Right lobe of liver (tissue), 6 donors: ENCODE measurements around the gene P2RY8. TPM values are rescaled to one million over a fixed set of nuclear protein-coding genes. Genes with fewer than 3 reads are reported as not detected.

Experiments used
- ATAC-seq, 4 donors: fragments of 200-7000 bp; cut with Tn5 transposase; one replicate each; pipeline ENCODE4 v1.9.1; 2020; ENCODE audit warnings: mild to moderate bottlenecking in 4 of 4, moderate library complexity in 4 of 4
- DNase-seq, 3 donors: peaks; one replicate each; pipeline ENCODE4 v3.0.0-alpha.2; 2020
- H3K27ac ChIP-seq, 3 donors: fragments of 200-600 bp; one replicate each; pipeline ENCODE4 v1.8.0; 2022
- H3K27me3 ChIP-seq, 2 donors: fragments of 200-600 bp; one replicate each; pipeline ENCODE4 v1.8.0; 2022
- H3K36me3 ChIP-seq, 4 donors: fragments of 200-600 bp; sonication (generic) in 1 of 4; one replicate each; pipeline versions ENCODE4 v1.5.1 to v1.8.0; 2017 to 2022; ENCODE audit warnings: control low read depth in 1 of 4
- H3K4me1 ChIP-seq, 4 donors: fragments of 200-600 bp; sonication (generic) in 1 of 4; one replicate each; pipeline versions ENCODE4 v1.5.1 to v1.8.0; 2017 to 2022; ENCODE audit warnings: control low read depth in 1 of 4
- H3K4me3 ChIP-seq, 3 donors: fragments of 200-600 bp; one replicate each; pipeline ENCODE4 v1.8.0; 2022
- H3K9me3 ChIP-seq, 4 donors: fragments of 200-600 bp; sonication (generic) in 1 of 4; one replicate each; pipeline versions ENCODE4 v1.5.1 to v1.8.0; 2017 to 2022; ENCODE audit warnings: control low read depth in 1 of 4
- CTCF ChIP-seq, 4 donors: fragments of 200-600 bp in 3 of 4; fragments of 450-650 bp in 1 of 4; IDR thresholded peaks; one replicate each; pipeline versions ENCODE4 v1.5.1 to v1.8.0; 2016 to 2022; ENCODE audit warnings: antibody characterized with exemption in 4 of 4, mild to moderate bottlenecking in 2 of 4
- POLR2A ChIP-seq: fragments of 450-650 bp; IDR thresholded peaks from one replicate; pipeline ENCODE4 v1.6.1; 2017; ENCODE audit warnings: antibody characterized with exemption, mild to moderate bottlenecking
- WGBS: methylation state at CpG from one replicate; pipeline ENCODE4 v1.1.6; 2018; ENCODE audit warnings: low coverage, low lambda C conversion rate; ENCODE audit not compliant: insufficient coverage; ENCODE audit errors: missing lambda C conversion rate; 5-methylcytosine and 5-hydroxymethylcytosine counted together
- intact Hi-C, 2 donors: fragments of 100-400 bp; cut with DNase I; formaldehyde crosslinking; loops; one replicate each; pipeline versions ENCODE4 v1.11.2 to v1.14.1; 2022
- total RNA-seq, 6 experiments: library from RNA; depleted of rRNA in 2 of 6; stranded (reverse); fragments of >200 nt in 2 of 6; fragmentation: NEBNext Ultra II Directional in 3 of 6; extraction: Animal tissue kit (Norgen Biotek cat#: 25700) in 3 of 6; gene quantifications; one replicate each; pipeline versions ENCODE4 v1.1.0 to v1.2.4, GENCODE V29; 2016 to 2023
- donor health status: DM: no; HTN: yes; CAD: no.
- donor health status: DM: no; HTN: no; CAD: no.
- donor health status: DM: no; HTN: no; CAD: no.
- donor health status: DM: no; HTN: yes; CAD: no.
- donor health status: DM: no; HTN: yes; CAD: no.

Gene P2RY8
- total RNA-seq, 6 experiments from 2014 or later, result 0.37 to 0.87 (median 0.73) TPM

GRCh38 chrX:1466971-1467561 lies 69.9 kb downstream of the P2RY8 start:
- Histone ChIP-seq H3K9me3 (no peaks in the 10 kb centered on the region), H3K4me3 (no peak overlapping the region), H3K27me3 (no peaks in the 10 kb centered on the region), H3K36me3 (no peaks in the 10 kb centered on the region), H3K27ac (no peak overlapping the region), H3K4me1 (no peaks in the 10 kb centered on the region)
- DNase-seq (peak in 1 of 3 donors; percentile 41), ATAC-seq (peak in 2 of 4 donors; percentile 7 to 32)
- intact Hi-C loops, result no loop called here
- TF ChIP-seq POLR2A (no peak), CTCF (IDR thresholded peaks at IDR 0.05) (no peak)
- WGBS, result 24% methylated on average over 16 of the region's 20 CpGs

GRCh38 chrX:1466232-1466661 lies 70.7 kb downstream of the P2RY8 start:
- H3K9me3 ChIP-seq, result no peaks in the 10 kb centered on the region
- H3K4me3 ChIP-seq, result no peak overlapping the region
- intact Hi-C loops, result no loop called here
- H3K27ac ChIP-seq, result no peak overlapping the region
- DNase-seq (no peak), ATAC-seq (no peak)
- TF ChIP-seq CTCF (IDR thresholded peaks at IDR 0.05), result no peak
- no peak for TF ChIP-seq POLR2A
- H3K4me1 ChIP-seq, result no peaks in the 10 kb centered on the region
- H3K36me3 ChIP-seq, result no peaks in the 10 kb centered on the region
- no peaks in the 10 kb centered on the region for H3K27me3 ChIP-seq
- no CpG with 5 or more reads among the region's 36 CpGs for WGBS

GRCh38 chrX:1465286-1466231 lies 71.4 kb downstream of the P2RY8 start:
- H3K4me3 ChIP-seq, result no peak overlapping the region
- 13% methylated on average over 11 of the region's 75 CpGs for WGBS
- H3K4me1 ChIP-seq, result no peaks in the 10 kb centered on the region
- intact Hi-C loops, result no loop called here
- DNase-seq, result peak in 1 of 3 donors; percentile 40
- H3K36me3 ChIP-seq, result no peaks in the 10 kb centered on the region
- H3K9me3 ChIP-seq, result no peaks in the 10 kb centered on the region
- no peak for ATAC-seq
- no peaks in the 10 kb centered on the region for H3K27me3 ChIP-seq
- no peak overlapping the region for H3K27ac ChIP-seq
- no peak for TF ChIP-seq CTCF (IDR thresholded peaks at IDR 0.05)
- no peak for TF ChIP-seq POLR2A

DNA sequence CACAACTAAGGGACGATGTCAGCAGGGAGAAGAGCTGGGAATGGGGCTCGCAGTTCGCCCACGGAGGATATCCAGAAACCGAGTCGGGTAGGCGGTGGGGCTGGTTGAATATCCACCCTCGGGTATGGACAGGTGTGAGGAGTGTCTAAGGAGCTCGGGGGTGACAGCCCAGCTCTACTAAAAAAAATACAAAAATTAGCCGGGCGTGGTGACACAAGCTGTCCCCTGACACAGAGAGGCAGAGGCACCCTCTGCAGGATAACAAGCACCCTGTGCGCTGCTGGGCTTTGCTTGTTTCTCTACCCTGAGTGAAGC lies 72.1 kb downstream of the P2RY8 start:
- Histone ChIP-seq H3K27ac (no peak overlapping the region), H3K4me1 (no peaks in the 10 kb centered on the region), H3K36me3 (no peaks in the 10 kb centered on the region), H3K4me3 (no peak overlapping the region), H3K27me3 (no peaks in the 10 kb centered on the region), H3K9me3 (no peaks in the 10 kb centered on the region)
- DNase-seq, result peak in 1 of 3 donors; percentile 25
- WGBS, result 25% methylated on average over 11 of the region's 12 CpGs
- no peak for ATAC-seq
- TF ChIP-seq POLR2A (no peak), CTCF (IDR thresholded peaks at IDR 0.05) (no peak)
- intact Hi-C loops, result no loop called here
